GM18873 (cell line): ENCODE data around the gene PPM1G.
"Not testable (repeated sequence)": the region's sequence is repeated elsewhere in the genome, so short reads cannot be mapped to it uniquely, and the experiment has no call there.

Experiments used
- ATAC-seq: cut with Tn5 transposase; IDR thresholded peaks from one replicate; pipeline ENCODE4 v1.9.1; 2021; ENCODE audit warnings: mild to moderate bottlenecking, moderate library complexity, moderate number of reproducible peaks; ENCODE audit not compliant: unreplicated experiment, low FRiP score

Gene PPM1G

DNA sequence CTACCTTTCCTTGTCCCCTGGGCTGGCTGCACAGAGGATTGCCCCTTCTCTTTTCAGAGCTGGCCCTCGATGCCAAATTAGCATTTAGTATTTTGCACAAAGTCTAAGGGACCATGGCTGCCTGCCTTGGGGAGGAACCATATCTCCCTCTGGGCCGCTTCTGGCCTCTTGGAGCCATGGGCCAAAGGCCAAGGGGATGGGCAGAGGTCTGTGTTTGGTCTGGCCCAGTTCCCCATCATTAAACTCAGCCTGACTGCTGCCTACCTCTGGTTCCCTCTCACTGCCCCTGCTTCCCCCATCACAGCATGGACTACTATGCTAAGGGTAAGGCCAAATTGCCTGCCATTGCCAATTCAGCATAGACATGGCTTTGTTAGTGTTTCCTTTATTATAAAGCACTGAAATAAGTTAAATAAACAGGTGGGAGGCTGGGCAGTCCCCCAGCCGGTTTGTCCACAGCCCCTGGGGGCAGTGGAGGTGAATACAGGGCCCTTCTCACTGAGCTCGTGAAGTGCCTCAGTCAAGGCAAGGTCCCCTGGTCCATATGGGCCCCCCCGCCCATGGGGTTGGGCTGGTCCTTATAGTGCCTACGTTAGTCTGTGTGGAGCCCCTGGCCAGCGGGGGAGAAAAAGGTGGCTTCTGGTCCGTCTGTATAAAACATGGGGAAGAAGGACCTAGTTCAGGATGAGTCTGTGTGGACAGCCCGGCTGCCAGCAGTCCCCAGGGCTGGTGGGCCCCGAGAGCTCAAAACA is 32.3 kb downstream of the PPM1G start:
- no peak for ATAC-seq

DNA sequence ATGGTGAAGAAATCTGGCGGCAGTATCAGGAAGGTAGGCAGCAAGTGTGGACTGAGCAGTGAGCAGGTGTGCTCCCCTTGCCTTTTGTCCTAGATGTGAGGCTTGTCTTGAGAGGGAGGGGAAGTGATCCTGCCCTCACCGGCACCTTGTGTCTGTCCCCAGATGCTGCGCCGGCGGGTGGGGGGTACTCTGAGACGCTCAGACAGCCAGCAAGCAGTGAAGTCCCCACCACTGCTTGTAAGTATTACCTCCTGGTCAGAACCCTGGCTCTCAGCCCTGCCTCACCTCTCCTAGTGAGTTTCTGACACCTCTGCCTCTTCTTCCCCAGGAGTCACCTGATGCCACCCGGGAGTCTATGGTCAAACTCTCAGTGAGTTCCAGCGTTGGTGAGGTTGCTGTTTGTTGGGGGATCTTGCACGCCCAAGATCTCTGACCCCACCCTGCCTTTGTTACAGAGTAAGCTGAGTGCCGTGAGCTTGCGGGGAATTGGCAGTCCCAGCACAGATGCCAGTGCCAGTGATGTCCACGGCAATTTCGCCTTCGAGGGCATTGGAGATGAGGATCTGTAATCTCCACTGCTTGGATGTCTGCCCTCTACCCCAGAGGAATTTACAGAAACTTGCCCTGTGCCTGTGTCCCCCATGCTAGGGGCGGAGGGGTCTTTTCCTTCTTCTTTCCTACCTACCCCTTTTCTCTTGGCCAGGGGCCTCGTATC is 33.1 kb downstream of the PPM1G start:
- no peak for ATAC-seq

DNA sequence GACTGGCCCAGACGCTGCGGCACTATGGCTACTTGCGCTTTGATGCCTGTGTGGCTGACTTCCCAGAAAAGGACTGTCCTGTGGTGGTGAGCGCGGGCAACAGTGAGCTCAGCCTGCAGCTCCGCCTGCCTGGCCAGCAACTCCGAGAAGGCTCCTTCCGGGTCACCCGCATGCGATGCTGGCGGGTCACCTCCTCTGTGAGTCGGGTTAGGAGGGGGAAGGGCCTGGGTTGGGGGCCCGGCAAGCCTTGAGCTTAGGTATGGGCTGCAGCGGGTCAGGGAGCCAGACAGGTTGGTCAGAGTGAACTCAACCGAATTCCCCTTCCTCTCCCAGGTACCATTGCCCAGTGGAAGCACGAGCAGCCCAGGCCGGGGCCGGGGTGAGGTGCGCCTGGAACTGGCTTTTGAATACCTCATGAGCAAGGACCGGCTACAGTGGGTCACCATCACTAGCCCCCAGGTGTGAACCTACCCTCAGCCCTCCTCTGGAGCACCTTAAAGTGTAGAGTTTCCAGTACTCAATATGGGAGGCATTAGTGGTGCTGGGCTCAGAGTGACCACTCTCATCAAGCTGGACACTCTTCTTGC is 33.8 kb downstream of the PPM1G start:
- no peak for ATAC-seq

DNA sequence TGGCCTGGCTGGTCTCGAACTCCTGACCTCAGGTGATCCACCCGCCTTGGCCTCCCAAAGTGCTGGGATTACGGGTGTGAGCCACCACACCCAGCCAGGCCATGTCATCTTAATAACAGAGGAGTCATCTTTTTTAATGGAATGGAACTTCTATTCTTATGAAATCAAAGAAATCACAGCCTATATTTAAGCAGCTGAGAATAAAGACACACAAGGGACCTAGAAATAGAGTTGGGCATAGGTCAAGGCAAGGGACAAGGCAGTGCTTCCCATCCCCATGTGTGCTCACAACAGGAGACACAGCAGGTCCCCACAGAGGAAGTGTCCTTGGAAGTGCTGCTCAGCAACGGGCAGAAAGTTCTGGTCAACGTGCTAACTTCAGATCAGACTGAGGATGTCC is 35.8 kb downstream of the PPM1G start:
- ATAC-seq = no peak

DNA sequence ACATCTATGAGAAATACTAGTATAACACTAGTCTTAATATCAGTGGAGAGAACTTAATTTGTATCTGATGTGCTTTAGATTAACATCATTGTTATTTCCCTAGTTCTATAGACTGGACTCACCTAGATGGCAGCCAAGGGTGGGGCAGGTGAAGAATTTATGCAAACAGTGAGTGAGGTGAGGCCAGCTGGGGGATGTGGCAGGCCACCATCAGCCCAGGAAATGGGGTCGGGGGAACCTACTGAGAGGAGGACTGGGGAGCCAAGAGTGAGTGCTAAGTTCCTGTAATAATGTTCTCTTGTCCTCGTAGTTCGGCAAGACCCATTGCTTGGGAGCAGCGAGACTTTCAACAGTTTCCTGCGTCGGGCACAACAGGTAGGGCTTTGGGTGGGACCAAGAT is 36.5 kb downstream of the PPM1G start:
- ATAC-seq = no peak

DNA sequence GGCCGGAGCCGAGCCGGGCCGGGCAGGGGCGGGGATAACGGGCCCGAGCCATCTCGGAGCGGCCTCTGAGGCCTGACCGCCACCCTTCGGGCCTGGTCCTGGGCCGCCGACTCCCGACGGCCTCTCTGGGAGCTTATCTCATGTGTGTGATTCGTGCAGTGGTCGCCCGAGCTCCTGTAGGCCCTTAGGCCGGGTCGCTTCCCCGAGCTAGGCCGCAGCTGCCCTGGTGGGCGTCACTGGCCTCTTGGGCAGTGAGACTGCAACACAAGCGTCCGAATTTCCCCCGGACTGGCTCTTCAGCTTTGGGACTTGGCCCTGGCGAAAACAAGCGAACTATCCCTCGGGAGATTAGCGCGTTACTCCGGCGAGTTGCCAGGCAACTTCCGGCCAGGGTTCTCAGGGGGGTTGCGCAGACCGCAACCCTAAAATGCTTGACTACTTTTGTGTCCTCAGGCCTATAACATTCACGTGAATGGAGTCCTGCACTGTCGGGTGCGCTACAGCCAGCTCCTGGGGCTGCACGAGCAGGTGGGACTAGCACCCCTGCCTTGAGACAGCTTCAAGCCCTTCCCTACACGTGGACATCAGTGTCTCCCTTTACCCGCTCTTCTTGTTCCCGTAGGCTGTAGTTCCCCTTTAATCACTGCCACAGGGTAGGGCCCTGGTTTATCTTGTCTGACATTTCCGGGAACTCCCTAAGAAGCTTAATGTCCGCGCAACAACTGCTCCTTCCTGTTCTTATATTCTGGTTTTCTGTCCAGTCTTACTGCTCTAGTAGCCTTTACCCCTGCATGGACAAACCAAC is 38.4 kb downstream of the PPM1G start:
- peak; percentile 15 for ATAC-seq

DNA sequence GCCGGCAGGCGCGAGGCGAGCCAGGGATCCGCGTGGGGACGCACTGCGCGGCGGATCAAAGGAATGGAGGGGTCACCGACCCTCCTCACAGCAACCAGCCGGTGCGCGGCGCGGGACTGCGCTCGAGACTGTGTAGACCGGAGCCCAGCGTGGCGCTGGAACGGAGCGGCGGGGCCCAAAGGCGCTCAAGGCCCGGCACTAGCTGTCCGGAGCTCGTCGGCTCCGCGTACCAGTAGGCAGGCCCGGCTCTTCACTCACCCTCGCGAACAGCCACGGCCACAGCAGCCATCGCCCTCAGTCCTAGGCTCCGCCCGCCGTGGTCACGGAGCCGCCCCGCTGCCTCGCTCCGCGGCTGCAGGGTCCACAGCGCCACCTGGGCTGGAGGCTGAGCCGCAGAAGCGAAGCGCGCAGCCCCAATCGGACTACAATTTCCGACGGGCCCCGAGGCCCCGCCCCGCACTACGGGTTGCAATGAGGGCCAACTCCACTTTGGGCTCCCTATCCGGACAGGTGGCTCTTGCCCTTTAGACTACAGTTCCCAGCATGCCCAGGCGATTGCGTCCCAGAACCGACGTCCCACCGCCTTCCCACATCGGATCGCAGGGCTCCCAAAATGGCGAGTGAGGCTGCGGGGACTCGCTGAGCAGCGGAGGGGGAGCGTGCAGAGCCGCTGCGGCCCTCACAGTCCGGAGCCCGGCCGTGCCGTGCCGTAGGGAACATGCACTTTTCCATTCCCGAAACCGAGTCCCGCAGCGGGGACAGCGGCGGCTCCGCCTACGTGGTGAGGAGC is 39.2 kb downstream of the PPM1G start, which contains the start of the genes EIF2B4 and SNX17:
EIF2B4 (minus strand) TSS at position 313 of the 790 bp plus-strand sequence; CDS start at position 289, 24 bp downstream.
SNX17 (plus strand) TSS at position 591 of the 790 bp plus-strand sequence; CDS start at position 719, 128 bp downstream.
- peak; percentile 82 for ATAC-seq

DNA sequence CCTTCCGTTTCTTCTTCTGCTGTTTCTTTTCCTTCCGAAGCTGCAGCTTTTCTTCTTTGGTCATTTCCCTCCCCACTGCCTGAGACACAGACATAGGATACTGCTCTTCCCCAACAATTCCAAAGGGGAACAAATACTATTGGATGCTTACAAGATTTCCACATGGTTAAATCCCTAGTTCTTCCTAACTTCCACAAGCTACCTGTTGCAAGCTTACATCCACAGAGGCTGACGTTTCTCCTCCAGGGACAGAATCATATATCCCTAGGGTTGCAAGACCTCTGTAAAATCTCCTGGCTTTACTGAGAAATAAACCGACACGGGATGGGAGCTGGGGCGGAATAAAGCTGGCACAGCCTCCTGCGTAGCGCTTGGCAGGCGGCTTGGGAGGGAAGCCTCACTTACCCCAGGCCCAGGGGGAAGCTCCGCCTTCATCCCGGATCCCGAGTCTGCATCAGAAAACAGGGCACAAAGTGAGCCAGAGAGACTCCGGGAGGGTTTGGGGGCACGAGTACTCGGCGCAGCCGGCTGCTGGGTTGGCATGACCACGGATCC is 39.8 kb downstream of the PPM1G start:
- ATAC-seq = no peak

DNA sequence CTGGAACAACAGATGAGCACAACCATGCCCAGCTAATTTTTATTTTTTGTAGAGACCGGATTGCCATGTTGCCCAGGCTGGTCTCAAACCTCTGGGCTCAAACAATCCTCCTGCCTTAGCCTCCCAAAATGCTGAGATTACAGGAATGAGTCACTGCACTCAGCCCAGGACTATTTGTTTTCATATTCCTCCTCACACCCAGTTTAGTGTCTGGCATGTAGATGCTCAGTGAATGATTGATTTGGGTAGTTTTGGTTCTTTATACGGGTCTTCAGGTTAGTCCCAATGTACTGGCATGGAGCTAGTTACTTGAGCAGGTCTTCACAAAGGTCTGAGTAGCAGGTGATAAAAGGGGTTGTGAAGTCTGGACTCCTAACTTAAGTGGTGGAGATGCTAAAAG is 45.5 kb downstream of the PPM1G start:
- no peak for ATAC-seq

DNA sequence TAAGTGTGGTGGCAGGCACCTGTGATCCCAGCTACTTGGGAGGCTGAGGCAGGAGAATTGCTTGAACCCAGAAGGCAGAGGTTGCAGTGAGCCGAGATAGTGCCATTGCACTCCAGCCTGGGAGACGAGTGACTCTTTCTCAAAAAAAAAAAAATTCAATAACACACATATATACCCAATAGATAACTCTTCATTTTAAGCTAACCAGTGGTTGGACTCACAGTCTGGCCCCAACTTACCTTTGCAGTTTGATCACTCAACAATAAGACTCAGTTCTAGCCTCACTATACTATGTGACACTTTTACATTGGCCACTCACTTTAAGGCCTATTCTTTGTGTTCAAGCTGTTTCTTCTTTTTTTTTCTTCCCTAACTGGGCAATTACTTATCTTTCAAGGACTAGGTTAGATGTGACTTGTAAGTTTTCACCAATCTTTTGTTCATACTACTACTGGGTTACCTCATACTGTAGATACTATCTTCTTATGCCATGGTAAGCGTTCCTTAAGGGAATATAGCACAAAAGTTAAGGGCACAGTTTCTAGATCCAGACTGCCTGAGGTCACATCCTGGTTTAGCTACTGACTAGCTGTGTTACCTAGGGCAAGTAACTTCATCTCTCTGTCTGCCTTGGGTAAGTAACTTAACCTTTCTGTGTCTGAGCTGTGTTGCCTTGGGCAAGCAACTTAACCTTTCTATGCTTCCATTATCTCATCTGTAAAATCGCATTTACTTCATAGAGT is 46.5 kb downstream of the PPM1G start:
- ATAC-seq = no peak

DNA sequence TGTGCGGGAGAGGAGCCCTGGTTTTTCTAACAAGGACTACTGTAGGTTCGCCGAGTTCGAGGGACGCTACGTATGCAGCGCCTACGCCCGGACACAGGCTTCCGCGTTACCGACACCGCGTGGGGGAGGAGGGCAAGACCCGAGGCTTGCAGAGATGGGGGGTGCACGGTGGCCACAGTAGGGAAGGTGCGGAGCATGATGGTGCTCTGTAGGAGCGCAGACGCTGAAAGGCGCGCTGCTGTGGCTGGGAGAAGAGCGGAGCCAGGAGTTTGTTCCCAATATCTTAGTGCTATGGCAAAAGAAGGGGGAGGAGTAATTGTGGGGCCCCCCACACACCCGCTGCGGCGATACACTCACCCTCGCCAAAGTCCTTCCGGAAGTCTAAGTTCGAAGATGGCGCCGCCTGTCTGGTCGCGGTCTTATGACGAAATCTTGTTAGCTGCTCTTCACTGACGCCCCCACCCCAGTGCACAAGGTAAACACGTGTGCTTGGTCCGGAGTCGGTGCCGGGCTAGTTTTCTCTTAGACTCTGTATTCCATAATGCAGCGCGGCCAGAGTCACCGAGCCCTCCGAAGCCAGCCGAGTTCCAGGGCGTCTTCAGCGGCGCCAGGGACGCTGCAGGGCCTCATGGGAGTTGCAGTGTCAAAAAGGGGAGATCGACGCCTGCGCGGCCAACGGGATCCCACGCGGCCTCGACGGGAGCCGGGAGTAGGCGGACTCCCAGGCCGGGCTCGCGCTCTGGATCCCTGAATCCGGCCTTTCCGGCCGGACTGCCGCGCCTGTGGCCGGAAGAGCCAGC is 52.8 kb downstream of the PPM1G start, which contains the start of gene GTF3C2:
GTF3C2 (minus strand) TSS at position 383 of the 800 bp plus-strand sequence. CDS start 13,210 bp downstream, outside the sequence.
- peak; percentile 69 for ATAC-seq

DNA sequence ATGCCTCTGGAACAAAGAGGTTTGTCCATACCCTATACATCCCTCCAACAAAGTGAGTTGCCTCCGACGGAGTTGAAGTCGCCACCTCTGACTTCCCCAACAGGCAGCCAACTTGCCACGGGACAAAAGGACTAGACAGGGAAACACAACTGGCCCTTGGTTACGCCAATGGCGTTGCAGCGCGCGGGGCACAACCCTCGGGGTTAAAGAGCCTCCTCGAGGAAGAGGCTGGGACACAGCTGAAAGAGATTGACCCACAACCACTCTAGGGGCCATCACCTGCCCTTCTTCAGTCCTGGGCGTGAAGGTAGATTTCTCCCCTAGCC is 53.4 kb downstream of the PPM1G start:
- ATAC-seq = peak; percentile 32

DNA sequence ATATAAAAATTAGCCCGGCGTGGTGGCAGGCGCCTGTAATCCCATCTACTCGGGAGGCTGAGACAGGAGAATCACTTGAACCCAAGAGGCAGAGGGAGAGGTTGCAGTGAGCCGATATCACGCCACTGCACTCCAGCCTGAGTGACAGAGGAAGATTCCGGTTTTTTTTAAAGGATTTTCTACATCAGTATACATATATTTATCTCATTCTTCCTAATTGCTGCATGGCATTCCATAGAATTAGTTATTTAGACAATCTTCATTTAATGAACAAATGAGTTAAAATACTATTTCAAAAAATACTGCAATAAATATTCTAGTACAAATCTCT is 54.8 kb downstream of the PPM1G start:
- no peak for ATAC-seq

DNA sequence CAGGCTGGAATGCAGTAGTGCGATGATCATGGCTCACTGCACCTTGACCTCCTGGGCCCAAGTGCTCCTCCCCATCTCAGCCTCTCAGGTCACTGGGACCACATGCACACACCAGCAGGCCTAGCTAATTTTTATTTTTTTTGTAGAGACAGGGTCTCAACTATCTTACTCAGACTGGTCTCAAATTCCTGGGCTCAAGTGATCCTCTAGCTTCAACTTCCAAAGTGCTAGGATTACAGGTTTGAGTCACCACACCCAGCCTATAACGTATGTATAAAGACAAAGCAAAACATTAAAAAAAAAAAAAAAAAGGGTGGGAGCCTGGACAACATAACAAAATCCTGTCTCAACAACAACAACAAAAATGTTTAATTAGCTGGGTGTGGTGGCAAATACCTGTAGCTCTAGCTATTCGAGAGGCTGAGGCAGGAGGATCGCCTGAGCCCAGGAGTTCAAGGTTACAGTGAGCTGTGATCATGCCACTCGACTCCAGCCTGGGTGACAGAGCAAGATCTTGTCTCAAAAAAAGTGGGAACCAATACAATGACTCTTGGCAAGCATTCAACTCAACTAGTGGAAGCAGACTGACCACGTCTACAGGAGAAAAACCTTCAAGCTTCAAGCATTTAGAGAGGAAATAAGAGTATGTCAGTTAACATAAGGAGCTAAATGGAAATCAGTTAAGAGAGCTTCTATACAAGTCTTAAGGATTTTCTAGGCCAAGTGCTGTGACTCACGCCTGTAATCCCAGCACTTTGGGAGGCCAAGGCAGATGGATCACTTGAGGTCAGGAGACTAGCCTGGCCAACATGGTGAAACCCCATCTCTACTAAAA is 55.4 kb downstream of the PPM1G start:
- ATAC-seq = no peak

DNA sequence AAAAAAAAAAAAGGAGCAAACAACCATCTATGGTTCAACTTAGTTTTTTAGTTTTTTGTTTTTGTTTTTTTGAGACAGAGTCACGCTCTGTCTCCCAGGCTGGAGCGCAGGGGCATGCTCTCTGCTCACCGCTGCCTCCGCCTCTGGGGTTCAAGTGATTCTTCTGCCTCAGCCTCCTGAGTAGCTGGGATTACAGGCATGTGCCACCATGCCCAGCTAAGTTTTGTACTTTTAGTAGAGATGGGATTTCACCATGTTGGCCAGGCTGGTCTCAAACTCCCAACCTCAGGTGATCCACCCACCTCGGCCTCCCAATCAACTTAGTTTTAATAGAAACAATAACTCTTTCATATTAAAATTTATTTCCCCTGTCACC is 56.0 kb downstream of the PPM1G start:
- ATAC-seq = not testable (repeated sequence)

DNA sequence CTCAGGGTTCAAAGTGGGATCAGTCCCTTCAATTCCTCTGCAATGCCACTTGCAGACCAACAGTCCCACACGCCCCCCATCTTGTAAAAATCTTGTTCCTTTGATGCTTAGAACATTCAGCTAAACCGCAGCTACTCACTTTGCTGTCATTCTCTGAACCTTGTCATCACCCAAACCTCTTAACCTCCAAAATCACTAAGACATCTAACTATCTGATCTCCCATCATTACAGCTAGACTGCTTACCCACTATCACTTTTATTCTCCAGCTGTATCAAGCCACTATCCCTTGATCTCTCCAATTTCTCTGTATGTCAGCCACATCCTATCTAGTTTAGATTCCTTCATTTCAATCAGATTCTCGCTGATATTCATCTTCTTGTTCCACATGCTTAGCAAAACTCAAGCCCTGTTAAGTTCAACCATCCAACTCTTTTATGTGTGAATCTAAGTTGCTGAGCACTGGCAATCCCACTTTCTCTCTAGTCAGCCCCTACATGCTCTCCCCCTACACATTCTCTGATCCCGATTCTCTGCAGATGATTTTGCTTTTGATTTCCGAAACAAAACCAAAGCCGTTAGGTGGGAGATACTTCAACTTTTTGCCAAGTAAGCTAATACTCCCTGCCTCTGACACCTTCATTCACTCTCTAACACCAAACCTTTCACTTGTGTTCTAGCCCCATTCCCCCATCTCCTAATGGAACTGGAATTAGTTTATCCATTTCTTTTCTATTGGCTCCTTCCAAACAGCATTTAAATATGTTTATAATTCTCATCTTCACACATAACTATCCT is 57.4 kb downstream of the PPM1G start:
- ATAC-seq = no peak
